Lower lobe of right lung (tissue), 2 donors: ENCODE measurements around the gene MKRN1. TPM values are rescaled to one million over a fixed set of nuclear protein-coding genes. Genes with fewer than 3 reads are reported as not detected.

Experiments
- ATAC-seq, 2 donors: fragments of 200-7000 bp; cut with Tn5 transposase; one replicate each; pipeline ENCODE4 v1.9.1; 2020 to 2022; ENCODE audit warnings: mild to moderate bottlenecking in 2 of 2, moderate library complexity in 2 of 2
- DNase-seq: peaks from one replicate; pipeline ENCODE4 v3.0.0-alpha.2; 2020
- H3K27ac ChIP-seq: fragments of 200-600 bp; one replicate; pipeline ENCODE4 v1.8.0; 2022
- H3K27me3 ChIP-seq: fragments of 200-600 bp; one replicate; pipeline ENCODE4 v1.8.0; 2022; ENCODE audit warnings: low read depth
- H3K36me3 ChIP-seq: fragments of 200-600 bp; one replicate; pipeline ENCODE4 v1.8.0; 2022; ENCODE audit warnings: mild to moderate bottlenecking
- H3K4me1 ChIP-seq: fragments of 200-600 bp; one replicate; pipeline ENCODE4 v1.8.0; 2022
- H3K4me3 ChIP-seq: fragments of 200-600 bp; one replicate; pipeline ENCODE4 v1.8.0; 2022; ENCODE audit warnings: mild to moderate bottlenecking
- H3K9me3 ChIP-seq: fragments of 200-600 bp; one replicate; pipeline ENCODE4 v1.8.0; 2022
- CTCF ChIP-seq: fragments of 200-600 bp; IDR thresholded peaks from one replicate; pipeline ENCODE4 v1.8.0; 2022; ENCODE audit warnings: antibody characterized with exemption, mild to moderate bottlenecking
- intact Hi-C: fragments of 100-400 bp; cut with DNase I; formaldehyde crosslinking; loops from one replicate; pipeline ENCODE4 v1.11.0; 2022
- long read RNA-seq: library from polyadenylated mRNA; unstranded; transcript quantifications from one replicate; pipeline ENCODE4 v2.0.0, GENCODE V29; 2021
- total RNA-seq: library from RNA; stranded (reverse); fragmentation: NEBNext Ultra II Directional; extraction: Animal tissue kit (Norgen Biotek cat#: 25700); gene quantifications from one replicate; pipeline ENCODE4 v1.2.1, GENCODE V29; 2021
- donor health status: DM: no; HTN: yes; CAD: no; lungs with severe emphysema.

Gene MKRN1
- 112 TPM for total RNA-seq
- long read RNA-seq, transcript MKRN1-201 (8 exons, 3,151 nt): major isoform, 199 of 261 reads
- long read RNA-seq, transcript MKRN1-202 (5 exons, 1,601 nt): minor isoform, 23 of 261 reads
- long read RNA-seq, partial matches to known transcripts: 15 of 261 reads
- long read RNA-seq, other reads (novel, unspliced or antisense): 19 of 261 reads

DNA sequence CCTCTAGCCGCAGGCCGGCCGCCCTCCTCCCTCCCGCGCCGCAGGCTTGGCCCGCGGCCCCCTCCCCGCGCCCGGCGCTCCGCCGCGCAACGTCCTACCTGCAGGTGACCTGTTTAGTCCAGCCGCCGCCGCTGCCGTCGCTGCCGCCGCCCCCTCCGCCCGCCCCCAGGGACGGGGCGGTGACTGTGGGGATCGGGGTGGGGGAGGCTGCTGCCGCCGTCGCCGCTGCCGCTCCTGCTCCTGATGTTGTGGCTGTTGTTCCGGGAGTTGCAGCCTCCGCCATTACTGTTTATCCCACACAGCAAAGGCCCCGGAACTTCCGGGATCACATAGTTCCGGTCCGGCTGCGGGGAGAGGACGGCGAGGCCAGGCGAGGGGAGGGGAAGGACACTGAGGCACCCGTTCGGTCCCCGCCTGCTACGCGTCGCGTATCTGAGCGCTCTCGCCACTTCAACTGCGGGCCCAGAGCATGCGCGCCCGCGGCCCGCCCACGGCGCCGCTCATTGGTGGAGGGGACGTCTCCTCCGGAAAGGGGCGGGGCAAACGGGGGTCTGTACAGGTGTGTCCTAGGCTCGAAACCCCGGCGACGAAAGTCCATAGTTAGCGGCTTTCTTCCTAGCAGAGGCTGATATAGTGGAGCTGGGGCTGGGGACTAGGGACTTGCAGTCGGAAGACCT, at the start of gene MKRN1:
MKRN1 (minus strand) TSS at position 444 of the 677 bp plus-strand sequence; CDS start at position 283, 161 bp downstream.
- no peaks in the 10 kb centered on the region for H3K27me3 ChIP-seq
- no peak for TF ChIP-seq CTCF
- ATAC-seq: peak; percentile 98 to 99
- peaks cover 28% of the 10 kb centered on the region for H3K4me1 ChIP-seq
- H3K9me3 ChIP-seq: no peaks in the 10 kb centered on the region
- no peaks in the 10 kb centered on the region for H3K36me3 ChIP-seq
- peak; percentile 98 for DNase-seq
- peak within 1 kb of the TSS; percentile 98 for H3K4me3 ChIP-seq
- peak within 1 kb of the TSS; percentile 94 for H3K27ac ChIP-seq
- intact Hi-C loops: no loop called here

- Histone ChIP-seq H3K4me3 (no peak overlapping the region), H3K27ac (no peak overlapping the region), H3K9me3 (no peaks in the 10 kb centered on the region), H3K4me1 (no peaks in the 10 kb centered on the region), H3K36me3 (peaks cover 8% of the 10 kb centered on the region), H3K27me3 (no peaks in the 10 kb centered on the region)
- no peak for DNase-seq
- TF ChIP-seq CTCF: no peak
- intact Hi-C loops: no loop called here
- ATAC-seq: no peak
These were observed 47.7 kb upstream of the MKRN1 start for GRCh38 chr7:140526787-140527664.

- no peaks in the 10 kb centered on the region for H3K27me3 ChIP-seq
- no peaks in the 10 kb centered on the region for H3K4me1 ChIP-seq
- ATAC-seq (peak in 1 of 2 donors; percentile 27), DNase-seq (no peak)
- no peaks in the 10 kb centered on the region for H3K9me3 ChIP-seq
- no peak for TF ChIP-seq CTCF
- H3K4me3 ChIP-seq: no peak overlapping the region
- peaks cover 8% of the 10 kb centered on the region for H3K36me3 ChIP-seq
- intact Hi-C loops: no loop called here
- H3K27ac ChIP-seq: no peak overlapping the region
These were observed 46.9 kb upstream of the MKRN1 start for GRCh38 chr7:140526214-140526613.

GRCh38 chr7:140525743-140526142, 46.4 kb upstream of the MKRN1 start:
- no peak for TF ChIP-seq CTCF
- no peaks in the 10 kb centered on the region for H3K4me1 ChIP-seq
- no peak for DNase-seq
- no peaks in the 10 kb centered on the region for H3K9me3 ChIP-seq
- no peaks in the 10 kb centered on the region for H3K27me3 ChIP-seq
- peaks cover 8% of the 10 kb centered on the region for H3K36me3 ChIP-seq
- no peak for ATAC-seq
- H3K27ac ChIP-seq: no peak overlapping the region
- intact Hi-C loops: no loop called here
- H3K4me3 ChIP-seq: no peak overlapping the region

- H3K36me3 ChIP-seq: peaks cover 8% of the 10 kb centered on the region
- TF ChIP-seq CTCF: no peak
- intact Hi-C loops: no loop called here
- no peak overlapping the region for H3K27ac ChIP-seq
- H3K9me3 ChIP-seq: no peaks in the 10 kb centered on the region
- no peak overlapping the region for H3K4me3 ChIP-seq
- H3K27me3 ChIP-seq: no peaks in the 10 kb centered on the region
- ATAC-seq (no peak), DNase-seq (no peak)
- peaks cover 13% of the 10 kb centered on the region for H3K4me1 ChIP-seq
These were observed 42.1 kb upstream of the MKRN1 start for GRCh38 chr7:140521421-140521820.
